GM12878 (cell line): Measurements from ENCODE around the gene PANK1. TPM values are rescaled to one million over a fixed set of nuclear protein-coding genes. Genes with fewer than 3 reads are reported as not detected.

Experiments
- ATF2 ChIP-seq: IDR thresholded peaks from 2 replicates; pipeline ENCODE4 v1.6.1; 2012; ENCODE audit warnings: low read length, inconsistent platforms
- CTCF ChIP-seq, 3 experiments: IDR thresholded peaks in 2 of 3; conservative IDR thresholded peaks in 1 of 3; 2 replicates each; pipeline ENCODE4 v1.5.1; 2011; ENCODE audit warnings: low read depth in 3 of 3, low read length in 3 of 3, mild to moderate bottlenecking in 3 of 3, control low read depth in 2 of 3, moderate library complexity in 2 of 3, inconsistent platforms in 1 of 3, mixed read lengths in 1 of 3; ENCODE audit not compliant: control insufficient read depth in 2 of 3, insufficient read depth in 1 of 3; ENCODE audit errors: extremely low read depth in 1 of 3
- EED ChIP-seq: sonication (generic); IDR thresholded peaks from 2 replicates; pipeline ENCODE4 v1.6.1; 2016; ENCODE audit warnings: antibody characterized with exemption, low read depth
- FOS ChIP-seq: IDR thresholded peaks from 3 replicates; pipeline ENCODE4 v1.6.1; 2011; ENCODE audit warnings: borderline replicate concordance; ENCODE audit not compliant: insufficient read length; ENCODE audit errors: extremely low read depth
- FOXM1 ChIP-seq: IDR thresholded peaks from 2 replicates; pipeline ENCODE4 v1.6.1; 2012; ENCODE audit warnings: low read depth, mild to moderate bottlenecking, inconsistent platforms, low read length, moderate library complexity
- GATAD2B ChIP-seq: fragments of 450-650 bp; conservative IDR thresholded peaks from 2 replicates; pipeline ENCODE4 v1.6.1; 2017; ENCODE audit warnings: low read depth, mild to moderate bottlenecking, moderate library complexity
- IRF3 ChIP-seq: fragments of 450-650 bp; IDR thresholded peaks from 2 replicates; pipeline ENCODE4 v1.6.1; 2014; ENCODE audit warnings: mild to moderate bottlenecking
- IRF5 ChIP-seq: fragments of 450-650 bp; IDR thresholded peaks from 2 replicates; pipeline ENCODE4 v1.6.1; 2017; ENCODE audit warnings: borderline replicate concordance
- NFYA ChIP-seq: IDR thresholded peaks from 2 replicates; pipeline ENCODE4 v1.6.1; 2011; ENCODE audit warnings: low read depth, mild to moderate bottlenecking, low read length, improper control_type of control experiment, borderline replicate concordance
- NR2F1 ChIP-seq: fragments of 450-650 bp; conservative IDR thresholded peaks from 2 replicates; pipeline ENCODE4 v1.6.1; 2017; ENCODE audit warnings: mild to moderate bottlenecking
- POLR2A ChIP-seq: IDR thresholded peaks from 2 replicates; pipeline ENCODE4 v1.6.1; 2011; ENCODE audit warnings: low read depth, mild to moderate bottlenecking, low read length
- POLR2AphosphoS5 ChIP-seq: IDR thresholded peaks from 2 replicates; pipeline ENCODE4 v1.6.1; 2011; ENCODE audit warnings: mild to moderate bottlenecking, low read length, inconsistent platforms
- RBBP5 ChIP-seq: fragments of 200-600 bp; sonication (generic); conservative IDR thresholded peaks from 2 replicates; pipeline ENCODE4 v1.6.1; 2016
- REST ChIP-seq: IDR thresholded peaks from 2 replicates; pipeline ENCODE4 v1.6.1; 2012; ENCODE audit warnings: mild to moderate bottlenecking, low read depth, low read length
- RFX5 ChIP-seq: IDR thresholded peaks from 2 replicates; pipeline ENCODE4 v1.6.1; 2011; ENCODE audit warnings: low read depth, low read length, improper control_type of control experiment
- TAF1 ChIP-seq: IDR thresholded peaks from 2 replicates; pipeline ENCODE4 v1.6.1; 2011; ENCODE audit warnings: mild to moderate bottlenecking, low read depth, low read length, borderline replicate concordance
- ZBED1 ChIP-seq: IDR thresholded peaks from 2 replicates; pipeline ENCODE4 v1.6.1; 2016; ENCODE audit warnings: borderline replicate concordance
- ZBTB33 ChIP-seq: fragments of 450-650 bp; IDR thresholded peaks from 2 replicates; pipeline ENCODE4 v1.6.1; 2017; ENCODE audit warnings: mild to moderate bottlenecking
- ZNF207 ChIP-seq: fragments of 450-650 bp; IDR thresholded peaks from 2 replicates; pipeline ENCODE4 v1.6.1; 2014; ENCODE audit warnings: antibody characterized with exemption, mild to moderate bottlenecking, borderline replicate concordance
- ZSCAN29 ChIP-seq: fragments of 450-650 bp; IDR thresholded peaks from 2 replicates; pipeline ENCODE4 v1.6.1; 2017; ENCODE audit warnings: mild to moderate bottlenecking, moderate library complexity
- polyA plus RNA-seq, 11 experiments: library from polyadenylated mRNA; depleted of rRNA in 4 of 11; unstranded in 6 of 11; stranded (reverse) in 5 of 11; fragments of >200 nt; fragmentation: Nextera tagmentation in 4 of 11; fragmentation: Illumina TruSeq in 1 of 11; extraction: Ambion mirVana in 4 of 11; extraction: Trizol in 1 of 11; gene quantifications; 1 replicate in 1 of 11; 2 replicates in 10 of 11; pipeline versions ENCODE4 v1.2.1 to v1.2.3, GENCODE V29; 2011 to 2016; ENCODE audit warnings: inconsistent platforms in 2 of 11, missing spikeins in 2 of 11, low read depth in 1 of 11
- total RNA-seq, 4 experiments: library from RNA; depleted of rRNA in 3 of 4; stranded (reverse); fragments of >200 nt in 3 of 4; fragmentation: Illumina TruSeq in 1 of 4; extraction: Trizol in 1 of 4; gene quantifications; 2 replicates each; pipeline versions ENCODE4 v1.2.1 to v1.2.3, GENCODE V29; 2013 to 2021

The PANK1 gene
- total and polyA plus RNA-seq, 10 of the 15 experiments (the other 5 are each of a cell fraction or from before 2014, with no cell fraction given), result 1.9 to 10.6 (median 5.8) TPM

- TF ChIP-seq REST (no peak), IRF3 (no peak), GATAD2B (no peak), NFYA (no peak), ZNF207 (no peak), POLR2AphosphoS5 (no peak), CTCF (IDR thresholded peaks at IDR 0.05 in 2 of 3, conservative IDR thresholded peaks at IDR 0.05 in 1 of 3; ENCODE audit: control insufficient read depth in 2 of 3, extremely low read depth in 1 of 3, insufficient read depth in 1 of 3, low read depth in 3 of 3, low read length in 3 of 3) (no peak), NR2F1 (peak; percentile 55; the same call in 1 of the 2 replicates), TAF1 (no peak), POLR2A (no peak), IRF5 (no peak), ZBED1 (peak; percentile 59; the same call in 1 of the 2 replicates), RBBP5 (no peak), FOS (no peak), RFX5 (no peak), ZSCAN29 (no peak), ZBTB33 (no peak), EED (no peak), ATF2 (peak; percentile 85), FOXM1 (no peak; the same call in 1 of the 2 replicates)
Measured at GRCh38 chr10:89651916-89652573, 7.0 kb upstream of the PANK1 start (continued).
